ENCODE data around the gene DPYSL5.

GRCh38 chr2:26975656-26976055 lies 127.7 kb downstream of the DPYSL5 start:
- TF ChIP-seq POLR2A (IDR thresholded peaks at IDR 0.05; ENCODE audit: low read depth, low read length) (no peak), POLR2AphosphoS5 (IDR thresholded peaks at IDR 0.05; ENCODE audit: low read depth, low read length) (no peak), TAF1 (IDR thresholded peaks at IDR 0.05; ENCODE audit: borderline replicate concordance, low read depth, low read length) (no peak)
